ENCODE results near the gene ABCC11.

The ABCC11 gene

DNA sequence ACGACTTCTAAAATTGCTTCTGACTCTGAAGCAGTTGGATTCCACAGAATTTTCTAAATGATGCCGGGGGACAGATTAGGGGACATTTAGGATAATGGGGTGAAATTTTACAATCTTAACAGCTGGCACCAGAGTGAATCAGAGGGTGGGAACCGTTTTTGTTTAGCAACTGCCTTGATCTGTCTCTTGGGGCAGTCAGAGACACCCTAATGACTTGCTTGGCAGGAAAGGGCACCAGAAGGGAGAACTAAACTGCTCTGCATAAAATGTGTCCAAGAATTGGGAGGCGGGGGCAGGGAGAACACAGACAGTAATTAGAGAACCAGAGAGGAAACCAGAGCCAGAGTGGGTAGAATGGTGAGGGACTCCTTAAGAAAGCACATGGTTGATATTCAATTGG is 85.4 kb downstream of the ABCC11 start:
- DNase-seq (ENCODE audit: low spot score), result no peak

DNA sequence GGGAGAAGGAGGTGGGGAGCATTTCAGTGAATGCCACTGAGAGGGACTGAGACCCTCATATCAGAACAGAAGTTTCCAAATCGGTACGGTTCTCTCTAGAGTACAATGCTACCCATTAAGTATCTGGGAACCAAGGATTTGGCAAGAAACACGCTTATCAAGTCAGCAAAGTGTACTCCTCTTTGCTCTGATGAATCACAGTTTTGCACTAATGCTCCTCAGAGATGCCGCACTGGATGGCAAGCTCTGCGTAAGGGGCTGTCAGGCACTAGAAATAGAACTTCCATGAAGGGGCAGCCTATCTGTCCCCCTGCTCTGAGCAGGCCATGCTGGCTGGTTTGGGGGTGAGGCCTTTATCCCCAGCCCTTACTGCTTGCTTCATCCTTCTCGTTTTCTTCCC is 86.8 kb downstream of the ABCC11 start:
- no peak for DNase-seq (ENCODE audit: low spot score)

DNA sequence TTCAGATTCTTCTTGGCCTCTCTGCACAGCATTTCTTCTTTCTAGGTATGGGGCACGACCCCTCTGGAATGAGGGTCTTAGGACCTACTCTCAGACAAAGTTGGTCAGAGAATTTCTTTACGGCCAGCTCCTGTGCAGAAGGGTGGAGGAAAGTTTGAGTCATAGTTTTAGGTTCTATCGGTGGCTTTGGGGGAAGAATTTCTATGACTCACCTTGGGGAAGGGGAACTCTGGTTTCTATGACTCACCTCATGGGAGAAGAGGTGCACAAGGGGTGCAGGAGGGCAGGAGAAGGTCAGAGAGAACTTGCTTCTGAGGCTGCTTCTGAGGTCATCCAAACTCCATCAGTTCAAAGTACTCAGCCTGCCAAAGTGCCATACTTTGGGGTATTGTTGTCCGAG is 89.0 kb downstream of the ABCC11 start:
- no peak for DNase-seq (ENCODE audit: low spot score)

DNA sequence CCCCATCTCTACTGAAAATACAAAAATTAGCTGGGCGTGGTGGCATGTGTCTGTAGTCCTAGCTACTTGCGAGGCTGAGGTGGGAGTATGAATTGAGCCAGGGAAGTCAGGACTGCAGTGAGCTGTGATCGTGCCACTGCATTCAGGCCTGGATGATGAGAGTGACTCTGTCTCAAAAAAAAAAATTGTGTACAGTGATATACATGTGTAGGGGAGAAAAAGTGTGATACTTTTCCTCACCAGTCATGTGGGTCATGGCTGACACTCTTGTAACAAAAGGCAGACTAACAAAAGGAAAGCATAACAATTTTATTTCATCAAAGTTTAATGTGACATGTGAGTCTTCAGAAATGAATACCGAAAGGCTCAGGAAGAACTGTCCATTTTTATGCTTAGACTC is 89.5 kb downstream of the ABCC11 start:
- DNase-seq (ENCODE audit: low spot score), result no peak

DNA sequence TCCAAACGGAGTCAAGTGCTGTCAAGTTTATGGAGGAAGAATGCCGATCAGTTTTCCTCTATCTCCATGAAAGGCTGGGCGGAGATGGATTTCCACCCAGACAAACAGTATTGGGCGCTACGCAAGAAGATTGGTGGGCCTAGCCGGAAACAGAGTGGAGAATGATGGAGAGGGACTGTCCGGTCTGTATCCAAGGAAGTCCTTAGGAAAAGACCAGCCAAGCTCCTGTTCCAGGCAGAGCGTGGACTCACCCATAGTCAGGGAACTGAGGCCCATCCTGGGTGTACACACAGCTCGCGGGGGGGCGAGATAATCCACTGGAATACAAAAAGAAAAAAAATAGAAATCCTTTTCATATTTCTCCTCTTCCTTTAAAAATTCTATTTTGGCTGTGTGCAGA is 90.0 kb downstream of the ABCC11 start:
- DNase-seq (ENCODE audit: low spot score), result no peak

DNA sequence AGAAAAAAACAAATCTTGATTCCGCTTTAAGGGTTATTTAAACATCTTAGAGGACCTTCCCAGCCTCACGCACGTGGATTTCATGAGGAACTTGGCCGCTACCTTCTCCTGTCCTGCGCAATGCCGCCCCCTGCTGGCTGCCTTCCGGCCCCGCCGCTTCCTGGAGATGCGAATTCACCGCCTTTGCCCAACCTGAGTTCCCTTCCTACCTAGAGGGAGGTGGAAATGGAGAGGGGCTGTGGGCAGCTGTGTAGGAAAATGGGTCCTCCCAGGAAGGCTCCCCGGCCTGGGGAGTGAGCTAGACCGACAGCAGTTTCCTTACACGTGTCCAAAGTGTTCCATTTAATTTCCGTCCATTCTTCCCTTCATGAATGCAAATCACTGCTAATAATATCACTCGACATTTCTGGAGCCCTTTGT is 90.5 kb downstream of the ABCC11 start:
- DNase-seq (ENCODE audit: low spot score), result peak; percentile 88

DNA sequence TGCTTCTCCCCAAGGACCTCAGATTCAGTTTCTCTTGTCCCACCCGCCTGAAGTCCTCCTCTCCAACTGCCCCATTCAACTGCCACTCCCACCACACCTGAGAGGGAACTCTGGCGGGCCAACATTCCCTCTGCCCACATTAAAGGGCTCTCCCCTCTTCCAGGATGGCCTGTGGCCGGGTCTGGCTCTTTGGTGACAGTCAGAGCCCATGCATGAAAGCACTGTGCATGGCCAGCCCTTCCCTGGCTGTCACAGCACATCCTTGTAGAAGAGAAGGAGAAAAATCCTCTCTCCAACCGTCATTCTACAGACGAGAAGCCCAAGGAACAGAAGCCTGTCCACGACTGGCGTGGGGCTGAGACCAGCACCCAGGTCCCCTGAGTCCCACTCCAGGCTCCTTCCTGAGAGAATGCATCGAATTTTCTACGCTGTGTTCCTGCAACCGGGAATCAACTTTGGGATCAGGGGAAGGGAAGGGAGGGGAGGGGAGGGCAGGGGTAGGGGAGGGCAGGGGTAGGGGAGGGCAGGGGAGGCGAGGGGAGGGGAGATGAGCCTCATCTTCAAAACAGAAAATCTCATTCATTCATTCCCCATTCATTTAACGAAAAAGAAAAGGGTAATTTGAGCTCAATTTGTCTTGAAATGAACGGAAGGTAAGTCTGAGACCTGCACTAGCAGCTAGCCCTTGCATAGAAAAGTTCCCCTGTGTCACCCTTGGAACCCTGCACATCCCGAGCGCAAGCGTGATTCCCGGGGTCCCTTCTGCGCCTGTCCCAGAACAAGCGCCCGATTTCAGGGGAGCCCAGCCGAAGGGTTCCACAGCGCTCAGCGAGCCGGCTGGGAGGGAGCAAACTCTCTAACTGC is 91.2 kb downstream of the ABCC11 start, which contains the start of gene ABCC12:
Gene ABCC12 (minus strand): TSS at position 68 of the 864 bp plus-strand sequence. CDS start 9,569 bp downstream, outside the sequence.
- DNase-seq (ENCODE audit: low spot score), result no peak

DNA sequence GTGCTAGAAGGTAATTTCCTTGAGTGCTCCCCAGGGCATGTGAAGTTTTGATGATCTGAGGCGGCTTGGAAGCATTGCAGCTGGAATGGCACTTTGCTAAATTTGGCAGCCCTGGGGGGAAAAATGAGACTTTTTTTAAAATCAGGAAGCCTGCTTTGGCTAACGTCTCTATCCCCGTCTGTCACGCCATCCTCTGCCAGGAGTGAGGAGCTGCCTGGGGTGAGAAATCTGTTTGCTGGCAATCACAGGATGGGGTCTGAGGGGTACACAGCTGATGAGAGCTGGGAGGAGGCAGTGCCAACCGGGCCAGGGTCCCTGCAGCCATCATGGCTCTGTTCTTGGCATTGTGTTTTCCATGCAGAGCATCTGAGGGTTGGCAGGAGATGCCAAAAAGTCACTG is 93.6 kb downstream of the ABCC11 start:
- DNase-seq (ENCODE audit: low spot score), result no peak

DNA sequence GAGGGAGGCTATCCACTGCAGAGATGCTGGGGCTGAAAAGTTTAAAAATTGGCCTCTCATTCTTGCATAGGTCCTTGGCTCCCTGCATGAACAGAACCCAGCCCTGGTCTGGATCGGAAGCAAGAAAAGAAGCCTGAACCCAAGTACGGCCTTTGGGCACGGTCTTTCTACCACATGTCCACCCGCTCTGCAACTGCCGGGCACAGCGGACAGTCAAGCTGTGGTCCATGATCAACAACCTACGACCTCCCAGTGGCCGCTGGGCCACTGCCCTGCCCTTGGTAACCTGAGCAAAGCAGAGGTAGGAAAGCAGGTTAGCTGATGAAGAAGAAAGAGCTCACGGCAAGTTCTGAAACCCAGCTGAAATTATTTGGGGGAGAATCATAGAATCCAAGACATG is 95.1 kb downstream of the ABCC11 start:
- DNase-seq (ENCODE audit: low spot score), result no peak

DNA sequence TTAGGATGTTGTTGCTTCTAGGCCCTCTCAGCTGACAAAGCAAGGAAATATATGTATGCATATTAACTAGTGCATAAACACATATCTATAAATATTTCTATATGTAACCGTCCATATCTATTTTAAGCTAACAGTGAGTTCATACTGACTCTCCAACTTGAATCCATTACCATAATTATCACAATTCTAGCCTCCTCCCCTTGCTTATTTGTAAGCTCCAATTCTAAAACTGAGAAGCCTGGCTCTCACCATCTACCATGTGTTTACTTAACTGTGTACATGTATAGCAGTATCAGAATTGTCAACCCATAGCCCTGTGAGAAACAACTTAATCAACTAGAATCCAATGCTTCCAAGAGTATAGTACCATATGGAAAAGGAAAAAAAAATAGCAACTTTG is 96.6 kb downstream of the ABCC11 start:
- DNase-seq (ENCODE audit: low spot score), result no peak

DNA sequence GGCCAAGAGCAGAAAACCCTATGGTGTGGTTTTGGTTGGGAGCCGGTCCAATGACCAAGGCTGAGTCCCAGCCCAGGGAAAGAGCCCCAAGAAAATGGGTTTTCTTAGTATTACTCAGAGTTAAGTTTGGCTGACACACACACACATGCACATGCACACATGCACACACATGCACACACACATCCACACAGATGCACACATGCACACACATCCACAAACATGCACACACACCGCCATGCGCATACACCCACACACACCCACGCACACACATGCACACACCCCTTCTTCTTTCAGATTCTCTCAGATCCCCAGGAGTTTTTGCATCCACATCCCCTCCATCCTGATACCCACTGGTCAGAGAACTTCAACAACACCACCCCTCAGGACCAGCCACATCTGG is 100.6 kb downstream of the ABCC11 start:
- DNase-seq (ENCODE audit: low spot score), result no peak

DNA sequence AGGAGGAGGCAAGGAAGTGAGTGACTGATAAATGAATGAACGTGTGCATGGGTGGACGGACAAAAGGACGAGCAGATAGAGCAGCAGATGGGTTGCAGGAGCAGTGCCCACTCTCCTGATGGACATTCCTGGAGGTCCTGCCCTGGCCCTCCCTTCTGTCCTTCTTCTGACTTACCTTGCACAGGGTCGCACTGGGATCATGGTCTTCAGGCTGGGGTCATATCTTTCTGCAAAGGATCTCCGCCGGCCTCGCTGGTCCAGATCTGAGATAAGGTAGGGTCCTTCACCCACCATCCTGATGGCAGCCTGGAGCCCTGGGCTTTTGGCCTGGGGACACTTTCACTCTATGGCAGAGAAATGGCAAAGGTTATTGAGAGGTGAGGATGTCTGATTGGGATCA is 101.2 kb downstream of the ABCC11 start:
- DNase-seq (ENCODE audit: low spot score), result no peak

DNA sequence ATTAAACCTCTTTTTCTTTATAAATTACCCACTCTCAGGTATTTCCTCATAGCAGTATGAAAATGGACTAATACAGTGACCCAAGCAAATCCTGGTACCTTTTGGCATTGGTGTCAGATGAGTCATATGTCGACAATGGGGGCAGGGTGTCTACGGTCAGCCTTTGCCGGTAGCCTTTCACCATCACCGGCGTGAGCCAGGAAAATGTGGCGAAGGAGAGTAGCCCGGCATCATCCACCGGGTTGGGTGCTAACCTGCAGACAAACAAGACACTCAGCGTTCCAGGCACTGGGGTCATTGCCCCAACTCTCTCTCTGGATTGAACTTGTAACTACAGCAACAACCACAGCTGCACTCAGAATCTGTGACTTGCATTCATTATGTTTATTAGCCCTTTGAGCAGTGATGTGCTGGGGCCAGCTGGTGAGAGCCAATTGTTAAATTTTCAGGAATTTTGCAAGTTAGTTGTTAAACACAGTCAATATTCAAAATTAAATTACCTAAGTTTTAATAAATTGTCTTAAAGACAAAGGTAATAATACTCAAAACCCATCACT is 103.4 kb downstream of the ABCC11 start:
- no peak for DNase-seq (ENCODE audit: low spot score)

DNA sequence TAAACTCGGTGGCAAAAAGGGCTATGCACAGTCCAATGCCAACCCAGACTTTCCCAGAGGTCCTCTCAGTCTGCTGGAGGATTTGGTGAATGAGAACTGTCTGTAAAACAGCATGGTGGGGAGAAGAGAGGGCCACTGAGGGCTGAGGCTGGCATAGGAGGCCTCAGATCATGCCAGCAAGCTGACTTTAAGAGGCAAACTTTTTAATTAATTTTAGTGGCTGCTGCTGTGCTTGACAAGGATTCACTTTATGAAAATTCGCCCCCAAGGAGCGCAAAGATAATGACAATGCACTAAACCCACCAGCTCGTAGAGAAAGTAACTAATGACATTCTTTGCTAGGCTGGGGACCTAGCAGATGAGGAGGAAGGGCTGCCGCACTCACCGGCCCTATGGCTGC is 106.5 kb downstream of the ABCC11 start:
- no peak for DNase-seq (ENCODE audit: low spot score)

DNA sequence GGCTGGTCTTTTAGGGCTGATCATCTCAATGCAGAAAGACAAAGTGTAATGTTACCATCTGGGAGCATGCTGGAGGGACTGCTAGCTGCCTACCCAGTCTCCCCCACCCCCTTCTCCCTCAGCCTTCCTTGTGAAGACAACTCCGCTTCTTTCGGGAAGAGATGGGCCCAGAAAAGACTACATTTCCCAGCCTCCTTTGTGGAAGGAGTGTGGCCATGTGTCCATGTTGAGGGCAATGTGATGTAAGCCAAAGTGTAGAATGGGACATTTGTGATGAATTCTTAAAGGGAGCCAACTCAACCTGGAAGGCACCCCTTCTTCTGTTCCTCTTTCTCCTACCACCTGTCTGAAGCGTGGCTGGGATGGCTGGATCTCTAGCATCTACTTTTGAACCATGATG is 107.8 kb downstream of the ABCC11 start:
- no peak for DNase-seq (ENCODE audit: low spot score)

DNA sequence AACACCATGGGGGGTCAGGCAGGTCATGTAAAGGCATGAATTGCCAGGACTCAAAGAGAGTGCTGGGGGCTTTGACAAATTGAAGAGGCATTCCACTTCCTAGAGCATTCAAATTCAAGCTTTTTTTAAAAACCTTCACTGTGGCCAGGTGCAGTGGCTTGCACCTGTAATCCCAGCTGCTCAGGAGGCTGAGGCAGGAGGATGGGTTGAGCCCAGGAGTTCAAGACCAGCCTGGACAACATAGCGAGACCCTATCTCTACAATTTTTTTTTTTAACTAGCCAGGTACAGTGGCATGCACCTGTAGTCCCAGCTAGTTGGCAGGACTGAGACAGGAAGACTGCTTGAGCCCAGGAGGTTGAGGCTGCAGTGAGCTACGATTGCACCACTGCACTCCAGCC is 108.8 kb downstream of the ABCC11 start:
- no peak for DNase-seq (ENCODE audit: low spot score)

DNA sequence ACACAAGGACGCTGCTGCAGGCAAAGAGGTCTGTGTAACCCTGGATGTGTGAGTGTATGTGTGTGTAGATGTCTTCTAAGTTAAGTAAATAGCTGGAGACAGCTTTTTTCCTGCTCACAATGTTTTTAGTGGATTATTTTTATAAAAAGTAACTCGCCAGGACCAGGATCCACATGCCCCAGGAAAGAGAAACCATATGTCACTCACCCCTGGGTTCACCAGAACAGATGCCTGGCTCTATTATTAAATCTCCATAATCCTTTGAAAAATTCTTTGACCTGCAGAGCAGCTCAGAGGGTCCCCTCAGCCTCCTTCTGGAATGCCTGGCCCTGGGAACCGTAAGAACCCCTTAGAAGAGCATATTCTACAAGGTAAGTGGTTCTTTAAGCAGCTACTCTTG is 109.5 kb downstream of the ABCC11 start:
- no peak for DNase-seq (ENCODE audit: low spot score)

DNA sequence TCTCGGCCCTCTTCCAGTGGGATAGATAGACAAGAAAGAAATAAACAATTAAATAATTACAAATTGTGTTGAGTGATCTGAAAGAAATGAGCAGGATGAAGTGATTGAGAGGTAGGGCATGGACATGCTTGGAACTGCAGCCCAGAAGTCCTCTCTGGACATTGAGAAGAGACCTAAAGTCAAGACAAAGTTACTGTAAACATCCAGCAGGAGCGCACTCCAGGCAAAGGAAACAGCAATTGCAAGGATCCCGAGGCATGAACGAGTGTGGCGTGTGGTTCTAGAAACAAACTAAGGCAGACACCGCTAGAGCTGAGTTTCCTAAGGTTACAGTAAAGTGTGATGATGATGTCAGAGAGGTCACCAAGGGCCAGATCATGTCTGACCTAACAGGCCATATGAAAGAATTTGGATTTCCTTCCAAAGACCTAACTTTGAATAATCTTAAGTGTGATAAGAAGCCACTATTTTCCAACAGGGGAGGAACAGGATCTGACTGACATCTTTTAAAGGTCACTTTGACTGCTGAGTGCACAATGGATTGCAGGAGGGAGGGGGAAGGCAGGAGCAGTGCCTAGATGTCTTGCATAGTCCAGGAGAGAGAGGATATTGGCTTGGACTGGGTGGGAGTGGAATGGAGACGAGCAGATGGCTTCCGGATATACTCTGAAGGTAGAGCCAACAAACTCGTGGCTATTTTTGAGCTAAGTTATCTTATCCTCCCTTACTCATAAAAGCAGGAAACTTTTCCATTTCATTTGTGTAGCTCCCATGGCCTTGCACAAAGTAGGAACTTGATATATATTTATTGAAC is 110.6 kb downstream of the ABCC11 start:
- DNase-seq (ENCODE audit: low spot score), result no peak

DNA sequence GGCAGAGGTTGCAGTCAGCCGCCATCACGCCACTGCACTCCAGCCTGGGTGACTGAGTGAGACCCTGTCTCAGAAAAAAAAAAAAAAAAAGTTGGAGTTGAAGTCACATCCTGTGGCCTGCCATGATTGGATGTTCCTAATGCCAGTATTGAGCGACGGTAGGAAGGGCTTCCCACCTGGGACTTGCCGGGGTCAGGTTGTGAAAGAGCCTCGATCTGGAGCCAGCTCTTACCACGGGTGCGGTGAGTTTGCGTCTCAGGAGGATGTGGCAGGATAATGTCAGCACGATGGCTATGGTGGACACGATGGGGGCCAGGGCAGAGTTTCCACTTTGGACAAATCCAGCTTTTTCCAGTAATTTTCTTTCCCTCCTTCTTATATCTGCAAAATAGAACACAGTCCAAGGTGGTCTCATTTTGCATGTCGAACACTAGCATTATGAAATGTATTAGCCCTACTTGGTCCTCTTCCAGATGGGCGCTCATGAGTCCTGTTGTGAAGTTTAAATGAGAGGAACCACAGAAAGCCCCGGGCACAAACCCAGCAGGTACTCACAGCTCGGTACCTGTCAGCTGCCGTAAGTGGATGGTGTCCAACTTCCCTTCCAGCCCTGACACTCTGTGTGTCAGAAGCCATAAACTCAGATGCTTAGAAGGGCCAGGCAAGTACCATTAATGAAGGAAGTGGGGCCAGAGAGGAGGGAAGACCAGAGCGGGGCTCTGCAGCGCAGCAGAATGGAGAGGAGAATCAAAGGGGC is 113.7 kb downstream of the ABCC11 start:
- no peak for DNase-seq (ENCODE audit: low spot score)

DNA sequence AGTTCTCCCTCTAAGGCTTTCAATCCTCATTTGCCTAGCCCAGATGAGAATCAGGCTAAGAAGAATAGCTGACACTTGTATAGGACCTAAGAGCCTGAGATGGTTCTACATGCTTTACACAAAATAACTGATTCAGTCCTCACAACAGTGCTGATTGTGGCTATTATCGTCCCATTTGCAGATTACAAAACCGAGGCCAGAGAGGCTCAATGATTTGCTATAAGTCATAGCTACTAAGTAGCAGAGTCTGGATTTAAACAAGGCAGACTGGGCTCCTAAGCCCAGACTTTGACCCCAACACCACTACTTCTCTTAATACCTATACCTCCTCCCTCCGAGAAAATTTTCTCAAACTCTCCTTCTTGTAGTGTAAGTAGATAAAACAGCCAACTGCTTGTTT is 114.6 kb downstream of the ABCC11 start:
- no peak for DNase-seq (ENCODE audit: low spot score)

DNA sequence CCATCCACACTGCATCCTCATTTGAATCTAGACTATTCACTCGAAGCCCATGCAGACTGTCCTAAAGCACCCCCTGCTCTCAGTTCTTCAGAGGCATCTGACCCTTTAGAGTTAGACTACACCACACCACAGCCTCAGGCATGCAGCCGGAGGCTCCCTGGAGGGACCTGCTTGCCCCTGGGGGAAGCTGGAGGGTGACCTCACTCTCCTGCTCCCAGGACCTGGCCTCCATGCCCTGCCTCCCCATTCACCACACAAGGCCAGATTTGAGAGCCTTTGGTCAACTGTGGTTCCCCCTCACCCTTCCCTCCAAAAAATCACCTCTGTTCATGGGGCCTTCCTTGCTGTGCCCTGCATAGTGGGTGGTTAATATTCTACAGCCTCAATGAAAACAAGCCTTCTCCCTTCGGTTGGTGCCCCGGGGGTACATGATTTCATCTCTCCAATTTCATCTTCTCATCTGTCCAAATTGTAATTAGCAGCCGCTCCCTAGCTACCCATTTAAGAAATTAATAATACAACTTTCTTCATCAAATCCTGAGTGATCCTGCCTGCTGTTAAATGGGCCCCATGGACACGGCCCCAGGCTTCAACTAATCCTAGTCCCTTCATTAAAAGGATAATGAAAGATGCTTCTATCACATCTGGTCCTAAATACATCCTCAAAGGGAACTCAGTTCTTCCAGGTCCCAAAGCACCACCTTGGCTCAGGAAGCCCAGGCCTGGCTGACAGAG is 116.0 kb downstream of the ABCC11 start:
- DNase-seq (ENCODE audit: low spot score), result no peak

DNA sequence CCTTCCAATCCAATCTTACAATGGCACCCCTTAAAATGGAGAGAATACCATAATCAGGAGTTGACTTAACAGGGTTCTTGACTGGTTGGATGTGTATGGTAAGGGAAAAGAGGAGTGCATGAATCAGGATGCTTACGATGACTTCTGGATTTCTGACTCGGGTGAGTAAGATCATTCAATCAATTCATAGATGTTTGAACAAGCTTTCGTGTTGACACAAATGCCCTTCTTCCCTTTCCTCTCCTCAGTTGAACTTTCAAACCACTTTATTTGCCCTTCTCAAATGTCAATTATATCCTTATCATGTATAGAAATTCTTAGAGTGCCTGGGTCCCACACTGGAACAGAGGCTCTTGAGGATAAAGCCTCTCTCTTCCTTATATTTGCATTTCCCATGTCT is 117.4 kb downstream of the ABCC11 start:
- no peak for DNase-seq (ENCODE audit: low spot score)

Data from ecto neural progenitor cell (in vitro differentiated cells).